Mesendoderm (in vitro differentiated cells): ENCODE data around the gene PSG11.
"Not testable (repeated sequence)": the region's sequence is repeated elsewhere in the genome, so short reads cannot be mapped to it uniquely, and the experiment has no call there.

ENCODE experiments used
- DNase-seq: peaks from one replicate; pipeline ENCODE4 v3.0.0; 2013
- H2AK5ac ChIP-seq: 2 replicates; pipeline ENCODE4 v1.6.1; 2013; ENCODE audit warnings: low read length, inconsistent platforms
- H2BK120ac ChIP-seq: 2 replicates; pipeline ENCODE4 v1.6.1; 2013; ENCODE audit warnings: low read depth, mild to moderate bottlenecking, low read length, moderate library complexity, mixed read lengths
- H2BK15ac ChIP-seq: replicated peaks from 2 replicates; pipeline ENCODE4 v1.6.1; 2013; ENCODE audit warnings: low read depth, mild to moderate bottlenecking, moderate library complexity
- H2BK5ac ChIP-seq: 2 replicates; pipeline ENCODE4 v1.6.1; 2013; ENCODE audit warnings: low read length, inconsistent platforms
- H3K18ac ChIP-seq: 2 replicates; pipeline ENCODE4 v1.6.1; 2013; ENCODE audit warnings: mild to moderate bottlenecking, low read length, mixed read lengths
- H3K23ac ChIP-seq: one replicate; pipeline ENCODE4 v1.6.1; 2013; ENCODE audit warnings: low read length
- H3K27ac ChIP-seq: 2 replicates; pipeline ENCODE4 v1.5.1; 2013; ENCODE audit warnings: low read depth, mild to moderate bottlenecking, inconsistent platforms, low read length, moderate library complexity
- H3K27me3 ChIP-seq: 2 replicates; pipeline ENCODE4 v1.6.1; 2013; ENCODE audit warnings: low read length, control low read depth, mild to moderate bottlenecking, inconsistent platforms; ENCODE audit not compliant: insufficient read depth, poor library complexity
- H3K36me3 ChIP-seq: 2 replicates; pipeline ENCODE4 v1.6.1; 2013; ENCODE audit warnings: low read length, inconsistent platforms; ENCODE audit not compliant: control insufficient read depth, insufficient read depth
- H3K4ac ChIP-seq: one replicate; pipeline ENCODE4 v1.6.1; 2013; ENCODE audit warnings: low read depth, mild to moderate bottlenecking, low read length, moderate library complexity
- H3K4me1 ChIP-seq: 2 replicates; pipeline ENCODE4 v1.6.1; 2013; ENCODE audit warnings: low read depth, low read length, inconsistent platforms; ENCODE audit not compliant: control insufficient read depth
- H3K4me2 ChIP-seq: 2 replicates; pipeline ENCODE4 v1.6.1; 2013; ENCODE audit warnings: low read length
- H3K4me3 ChIP-seq: 2 replicates; pipeline ENCODE4 v1.5.1; 2013; ENCODE audit warnings: mild to moderate bottlenecking, low read length
- H3K56ac ChIP-seq: one replicate; pipeline ENCODE4 v1.6.1; 2013; ENCODE audit warnings: low read length
- H3K79me1 ChIP-seq: 2 replicates; pipeline ENCODE4 v1.6.1; 2013; ENCODE audit warnings: low read length, inconsistent platforms
- H3K79me2 ChIP-seq: 2 replicates; pipeline ENCODE4 v1.6.1; 2013; ENCODE audit warnings: mild to moderate bottlenecking, low read length; ENCODE audit not compliant: control insufficient read depth, insufficient read depth
- H3K9ac ChIP-seq: 2 replicates; pipeline ENCODE4 v1.6.1; 2013; ENCODE audit warnings: low read length, inconsistent platforms
- H4K5ac ChIP-seq: one replicate; pipeline ENCODE4 v1.6.1; 2013; ENCODE audit warnings: low read length
- H4K8ac ChIP-seq: one replicate; pipeline ENCODE4 v1.6.1; 2013; ENCODE audit warnings: low read depth, mild to moderate bottlenecking, control low read depth, low read length, moderate library complexity
- WGBS: extraction: QIAGEN DNeasy Blood & Tissue Kit; methylation state at CpG from one replicate; pipeline ENCODE4 v1.1.7; 2013; ENCODE audit warnings: low lambda C conversion rate, missing lambda C conversion rate; ENCODE audit not compliant: insufficient coverage; ENCODE audit errors: extremely low coverage; 5-methylcytosine and 5-hydroxymethylcytosine counted together

Gene PSG11

DNA sequence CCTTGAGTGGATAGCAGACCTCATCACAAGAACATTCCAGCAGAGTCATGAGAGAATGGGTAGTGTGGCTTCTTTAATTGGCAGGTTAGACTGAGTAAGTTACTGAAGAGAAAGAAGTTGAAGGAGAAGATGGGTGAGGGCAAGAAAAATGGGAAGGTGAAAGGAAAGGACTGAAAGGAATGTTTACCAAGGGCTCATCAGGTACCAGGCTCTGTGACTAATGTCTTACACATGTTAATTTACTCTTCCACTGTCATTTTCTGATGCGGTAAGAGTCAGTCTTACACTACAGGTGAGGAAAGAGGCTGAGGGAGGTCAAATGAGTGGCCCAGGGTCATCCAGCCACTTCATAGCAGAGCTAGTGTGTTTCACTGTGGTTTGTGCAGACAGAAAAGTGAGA lies 22.6 kb downstream of the PSG11 start:
- H3K18ac ChIP-seq, H2BK120ac ChIP-seq, H2AK5ac ChIP-seq, H3K56ac ChIP-seq, H3K4me2 ChIP-seq, H3K4ac ChIP-seq, H3K79me1 ChIP-seq, H2BK5ac ChIP-seq, H2BK15ac ChIP-seq, H3K27me3 ChIP-seq, H3K9ac ChIP-seq, H3K79me2 ChIP-seq, H3K4me1 ChIP-seq, H3K36me3 ChIP-seq, H3K27ac ChIP-seq, H3K23ac ChIP-seq, H4K5ac ChIP-seq, DNase-seq, H4K8ac ChIP-seq, H3K4me3 ChIP-seq: not testable (repeated sequence)
- no CpG with 5 or more reads among the region's 1 CpG for WGBS

DNA sequence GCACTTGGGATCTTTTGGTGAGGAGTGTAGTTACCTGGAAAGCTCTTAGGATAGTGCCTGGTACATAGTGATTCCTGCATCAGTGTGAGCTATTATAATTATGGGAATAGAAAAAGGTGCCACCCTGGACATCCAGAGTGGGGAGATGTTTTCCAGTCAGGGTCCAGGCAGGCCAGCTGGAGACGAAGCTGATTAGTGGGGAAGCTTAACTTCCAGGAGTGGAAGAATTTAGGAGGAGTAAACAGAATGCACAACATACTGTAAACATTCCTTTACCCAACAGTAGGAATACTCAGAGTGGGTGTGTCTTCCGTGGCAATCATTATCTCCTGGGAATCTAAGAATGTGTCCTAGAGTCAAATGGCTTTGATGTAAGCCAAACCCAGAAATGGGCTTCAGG lies 23.3 kb downstream of the PSG11 start:
- H3K4me3 ChIP-seq, H2BK120ac ChIP-seq, H2BK5ac ChIP-seq, DNase-seq, H3K56ac ChIP-seq, H3K79me1 ChIP-seq, H4K8ac ChIP-seq, H3K4me1 ChIP-seq, H3K36me3 ChIP-seq, H4K5ac ChIP-seq, H2BK15ac ChIP-seq, H3K27ac ChIP-seq, H2AK5ac ChIP-seq, H3K18ac ChIP-seq, H3K79me2 ChIP-seq, H3K9ac ChIP-seq, H3K4me2 ChIP-seq, H3K27me3 ChIP-seq, H3K23ac ChIP-seq, H3K4ac ChIP-seq: not testable (repeated sequence)
- WGBS = no CpG with 5 or more reads among the region's 2 CpGs

DNA sequence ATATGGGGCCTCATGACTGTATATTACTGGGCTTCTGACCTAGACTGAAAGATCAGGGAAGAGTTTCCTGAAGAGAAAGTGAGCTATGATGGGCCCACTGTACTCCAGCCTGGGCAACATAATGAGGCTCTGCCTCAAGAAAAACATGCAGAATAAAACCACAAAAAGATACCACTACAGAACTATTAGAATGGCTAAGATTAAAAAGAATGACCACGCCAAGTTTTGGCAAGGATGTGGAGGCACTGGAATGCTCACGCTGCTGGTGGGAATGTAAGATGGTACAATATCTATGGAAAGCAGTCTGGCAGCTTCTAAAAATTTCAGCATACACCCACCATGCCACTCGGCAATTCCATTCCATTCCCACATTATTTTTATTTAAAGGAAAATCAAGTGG lies 30.1 kb downstream of the PSG11 start:
- not testable (repeated sequence) for H4K5ac ChIP-seq, H3K27ac ChIP-seq, H3K56ac ChIP-seq, H2BK15ac ChIP-seq, H3K36me3 ChIP-seq, H3K27me3 ChIP-seq, H3K4me1 ChIP-seq, H3K4me2 ChIP-seq, DNase-seq, H3K79me1 ChIP-seq, H3K79me2 ChIP-seq, H3K18ac ChIP-seq, H4K8ac ChIP-seq, H2AK5ac ChIP-seq, H3K9ac ChIP-seq, H2BK120ac ChIP-seq, H3K4me3 ChIP-seq, H3K4ac ChIP-seq, H3K23ac ChIP-seq, H2BK5ac ChIP-seq
- no CpG with 5 or more reads among the region's 3 CpGs for WGBS

DNA sequence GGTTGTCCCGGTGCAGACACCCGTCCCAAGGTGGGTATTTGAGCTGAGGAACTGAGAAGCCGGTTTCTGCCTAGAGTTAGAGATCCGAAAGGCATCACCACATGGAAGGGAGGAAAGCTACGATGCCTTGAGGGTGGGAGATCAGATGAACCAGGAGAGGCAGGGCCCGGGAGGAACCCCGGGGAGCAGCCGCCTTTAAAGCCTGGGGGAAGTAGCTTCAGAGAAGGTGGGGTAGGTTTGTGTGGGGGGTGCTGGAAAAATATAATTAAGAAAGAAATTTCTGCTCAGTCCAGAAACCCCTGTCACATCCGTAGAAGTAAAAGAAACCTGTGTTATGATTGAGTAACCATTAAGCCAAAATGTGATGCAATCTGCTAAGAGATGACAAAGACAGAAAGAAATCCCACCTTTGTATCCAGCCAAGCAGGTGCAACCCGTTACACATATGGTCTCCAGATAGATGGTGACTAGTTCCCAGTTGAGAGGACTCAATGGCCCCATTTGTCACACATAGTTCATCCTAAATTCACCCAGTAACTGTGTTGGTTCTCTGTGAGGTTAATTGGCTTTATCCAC lies 34.2 kb downstream of the PSG11 start:
- H3K9ac ChIP-seq, H3K27ac ChIP-seq, H3K79me2 ChIP-seq, H2BK15ac ChIP-seq, H3K4ac ChIP-seq, H3K56ac ChIP-seq, H4K5ac ChIP-seq, H2BK5ac ChIP-seq, DNase-seq, H4K8ac ChIP-seq, H3K4me2 ChIP-seq, H2AK5ac ChIP-seq, H3K36me3 ChIP-seq, H3K18ac ChIP-seq, H3K4me3 ChIP-seq, H2BK120ac ChIP-seq, H3K27me3 ChIP-seq, H3K23ac ChIP-seq, H3K4me1 ChIP-seq, H3K79me1 ChIP-seq: not testable (repeated sequence)
- WGBS = no CpG with 5 or more reads among the region's 10 CpGs

DNA sequence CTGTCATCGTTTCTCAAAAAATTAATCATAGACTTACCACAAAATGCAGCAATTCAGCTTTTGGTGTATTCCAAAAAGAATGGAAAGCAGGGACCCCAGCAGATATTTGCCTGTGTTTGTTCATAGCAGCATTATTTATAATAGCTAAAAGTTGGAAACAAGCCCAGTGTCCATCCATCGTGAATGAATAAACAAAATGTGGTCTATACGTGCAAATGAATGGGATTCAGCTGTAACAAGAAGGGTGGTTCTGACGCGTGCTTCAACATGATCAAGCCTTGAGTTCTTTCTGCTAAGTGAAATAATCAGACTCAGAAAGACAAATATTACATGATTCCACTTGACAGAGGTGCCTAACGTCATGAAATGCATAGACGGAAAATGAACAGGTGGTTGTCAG lies 36.4 kb downstream of the PSG11 start:
- no peak overlapping the region for H3K4me3 ChIP-seq
- no peak overlapping the region for H4K8ac ChIP-seq
- H2BK15ac ChIP-seq = no peak overlapping the region
- no peaks in the 10 kb centered on the region for H3K79me1 ChIP-seq
- H3K27me3 ChIP-seq = no peaks in the 10 kb centered on the region
- no peak overlapping the region for H2BK5ac ChIP-seq
- H3K4me1 ChIP-seq = no peaks in the 10 kb centered on the region
- no peak overlapping the region for H3K18ac ChIP-seq
- H3K36me3 ChIP-seq = no peaks in the 10 kb centered on the region
- no peak for DNase-seq
- no peak overlapping the region for H3K23ac ChIP-seq
- no peak overlapping the region for H3K56ac ChIP-seq
- no peak overlapping the region for H2AK5ac ChIP-seq
- H4K5ac ChIP-seq = no peak overlapping the region
- H3K4ac ChIP-seq = no peak overlapping the region
- H3K4me2 ChIP-seq = no peak overlapping the region
- no peak overlapping the region for H3K27ac ChIP-seq
- WGBS = no CpG with 5 or more reads among the region's 7 CpGs
- H3K79me2 ChIP-seq = no peaks in the 10 kb centered on the region
- no peak overlapping the region for H2BK120ac ChIP-seq
- no peak overlapping the region for H3K9ac ChIP-seq

DNA sequence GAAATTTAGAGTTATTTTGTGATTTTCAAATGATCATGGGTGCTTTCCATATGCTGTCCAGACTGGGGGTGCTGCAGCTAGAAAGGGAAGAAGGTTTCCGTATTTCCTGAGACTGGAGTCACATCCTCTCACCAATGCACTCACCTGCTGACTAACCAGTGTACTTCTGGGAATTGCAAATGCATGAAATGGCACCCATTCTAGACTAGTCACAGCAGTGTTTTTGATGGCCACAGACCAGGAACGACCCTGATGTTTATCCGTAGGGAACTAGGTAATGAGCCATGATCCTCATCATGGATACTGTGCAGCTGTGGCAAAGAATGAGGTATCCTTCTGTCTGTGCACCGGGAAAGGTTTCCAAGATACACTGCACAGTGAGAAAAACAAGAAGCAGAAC lies 37.1 kb downstream of the PSG11 start:
- not testable (repeated sequence) for H3K4me3 ChIP-seq, H3K36me3 ChIP-seq, H3K23ac ChIP-seq, H2AK5ac ChIP-seq, H2BK120ac ChIP-seq, H4K8ac ChIP-seq, H2BK15ac ChIP-seq, H4K5ac ChIP-seq, H3K27ac ChIP-seq, H2BK5ac ChIP-seq, H3K4ac ChIP-seq, H3K4me1 ChIP-seq, H3K18ac ChIP-seq, H3K56ac ChIP-seq, H3K27me3 ChIP-seq, H3K9ac ChIP-seq, H3K79me1 ChIP-seq, H3K4me2 ChIP-seq, DNase-seq, H3K79me2 ChIP-seq
- WGBS = no CpG with 5 or more reads among the region's 4 CpGs
